Stimulated activated CD8-positive, alpha-beta memory T cell treated with anti-CD3 and anti-CD28 coated beads, Interleukin-7, amount 100 ng/mL, for 1 hour (primary cell): ENCODE measurements around the gene ADI1.
"Not testable (repeated sequence)": the region's sequence is repeated elsewhere in the genome, so short reads cannot be mapped to it uniquely, and the experiment has no call there.

ENCODE experiments used
- DNase-seq, 2 donors: peaks; one replicate each; pipeline ENCODE4 v3.0.0-alpha.2; 2020; ENCODE audit warnings: low read depth in 2 of 2

Gene ADI1

DNA sequence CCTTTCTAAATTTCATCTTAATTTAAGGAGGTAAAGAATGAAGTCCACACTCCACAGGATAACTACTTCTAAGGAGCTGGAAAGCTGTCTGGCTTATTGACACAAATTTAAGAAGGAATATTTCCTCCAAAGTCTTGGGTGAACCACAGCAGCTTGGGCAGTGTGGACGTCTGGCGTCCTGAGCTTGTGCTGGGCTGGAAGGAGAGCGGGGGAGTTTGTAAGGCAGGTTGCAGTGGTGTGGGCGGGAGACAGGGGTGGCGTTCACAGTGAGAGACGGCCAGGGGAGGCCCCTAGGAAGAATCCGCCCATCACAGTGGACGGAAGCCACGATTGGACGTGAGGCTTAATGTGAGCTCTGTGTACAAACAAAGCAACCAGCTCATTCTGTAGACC is 25.7 kb downstream of the ADI1 start:
- DNase-seq: no peak

DNA sequence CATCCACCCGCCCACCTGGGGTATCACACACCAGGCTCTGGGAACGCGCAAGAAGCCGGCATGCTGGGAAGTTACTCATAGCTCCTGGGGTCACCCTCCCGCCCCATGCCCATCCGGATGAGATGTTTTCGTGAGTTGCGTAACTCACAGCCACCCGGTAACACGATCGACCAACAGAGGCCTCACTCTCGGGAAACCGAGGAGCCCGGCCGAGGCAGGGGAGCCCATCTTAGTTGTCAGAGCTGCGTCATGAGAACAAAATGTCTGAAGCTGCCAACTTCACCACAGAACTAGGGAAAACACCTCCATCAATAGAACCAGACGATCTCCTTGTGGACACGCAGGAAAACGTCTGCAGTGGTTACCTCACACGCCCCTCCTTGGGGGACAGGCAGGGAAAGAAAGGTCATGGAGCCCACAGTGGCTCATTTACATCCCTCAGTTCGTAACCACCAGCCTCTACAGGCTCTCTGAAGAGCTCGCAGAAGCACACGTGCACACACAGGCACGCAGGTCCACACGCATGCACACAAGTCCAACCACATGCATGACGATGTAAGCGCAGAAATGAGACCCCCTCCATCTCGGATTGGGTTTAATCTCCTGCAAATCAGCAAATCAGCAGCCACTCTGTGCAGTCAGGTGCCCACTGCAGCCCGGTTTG is 26.2 kb downstream of the ADI1 start:
- no peak for DNase-seq

DNA sequence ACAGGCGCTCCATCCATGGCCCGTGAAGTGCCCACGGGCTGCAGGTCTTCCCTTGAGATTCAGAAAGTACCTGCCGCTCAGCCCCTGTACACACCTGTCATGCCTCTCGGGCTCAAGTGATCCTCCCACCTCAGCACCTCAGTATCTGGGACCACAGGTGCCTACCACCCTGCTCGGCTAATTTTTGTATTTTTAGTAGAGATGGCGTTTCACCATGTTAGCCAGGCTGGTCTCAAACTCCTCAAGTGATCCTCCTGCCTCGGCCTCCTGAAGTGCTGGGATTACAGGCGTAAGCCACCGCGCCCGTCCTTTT is 26.9 kb downstream of the ADI1 start:
- not testable (repeated sequence) for DNase-seq

DNA sequence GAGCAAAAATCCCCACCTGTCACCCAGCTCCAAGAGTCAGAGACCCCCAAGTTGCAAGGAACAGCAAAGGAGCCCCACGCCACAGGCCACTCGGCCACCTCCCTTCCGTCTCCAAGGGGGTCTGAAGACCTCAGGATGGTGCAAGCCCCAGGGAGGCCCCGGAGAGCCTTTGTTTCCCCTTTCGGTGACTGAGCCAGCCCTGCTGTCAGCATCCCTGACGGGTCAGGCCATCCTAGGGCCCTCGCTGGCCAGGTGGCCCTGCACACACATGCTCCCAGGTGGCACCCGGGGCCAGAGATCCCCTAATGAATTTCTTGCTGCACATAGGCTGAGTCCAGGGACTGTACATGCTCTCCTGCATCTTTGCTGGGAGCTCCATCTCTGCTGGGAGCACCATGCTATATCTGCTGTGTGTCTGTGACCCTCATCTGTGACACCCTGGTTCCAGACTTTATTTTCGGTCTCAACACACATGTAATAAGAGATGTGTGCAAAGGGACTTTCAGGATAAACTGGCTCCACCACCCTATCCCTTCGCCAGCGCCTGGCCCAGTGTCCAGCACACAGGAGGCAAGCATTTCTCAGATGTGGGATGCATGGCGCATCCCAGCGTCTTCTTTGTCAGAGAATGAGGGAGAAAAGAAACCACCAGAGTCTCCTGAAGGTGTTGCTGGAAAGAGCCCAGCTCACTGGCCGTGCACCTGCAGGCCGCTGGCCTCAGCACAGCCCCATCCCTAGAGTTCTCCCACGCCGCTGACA is 27.4 kb downstream of the ADI1 start:
- DNase-seq: no peak

DNA sequence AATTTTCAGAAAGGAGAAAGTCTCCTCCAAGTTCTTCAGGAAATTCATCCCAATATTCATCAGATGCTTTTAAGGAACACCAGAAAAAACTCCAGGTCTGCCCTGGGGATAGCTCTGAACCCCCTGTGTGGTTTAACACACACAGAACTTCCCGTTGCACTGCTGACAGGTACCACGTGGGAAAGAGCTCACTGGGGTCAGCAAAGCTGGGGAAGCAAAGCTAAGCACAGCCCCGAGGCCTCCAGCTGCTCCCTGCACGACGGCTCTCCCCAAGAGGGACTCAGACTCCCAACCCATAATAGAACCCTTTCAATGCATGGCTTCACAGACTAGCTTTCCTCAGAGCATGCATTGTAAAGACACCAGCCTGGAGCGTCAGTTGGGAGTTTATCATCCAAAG is 28.0 kb downstream of the ADI1 start:
- no peak for DNase-seq

DNA sequence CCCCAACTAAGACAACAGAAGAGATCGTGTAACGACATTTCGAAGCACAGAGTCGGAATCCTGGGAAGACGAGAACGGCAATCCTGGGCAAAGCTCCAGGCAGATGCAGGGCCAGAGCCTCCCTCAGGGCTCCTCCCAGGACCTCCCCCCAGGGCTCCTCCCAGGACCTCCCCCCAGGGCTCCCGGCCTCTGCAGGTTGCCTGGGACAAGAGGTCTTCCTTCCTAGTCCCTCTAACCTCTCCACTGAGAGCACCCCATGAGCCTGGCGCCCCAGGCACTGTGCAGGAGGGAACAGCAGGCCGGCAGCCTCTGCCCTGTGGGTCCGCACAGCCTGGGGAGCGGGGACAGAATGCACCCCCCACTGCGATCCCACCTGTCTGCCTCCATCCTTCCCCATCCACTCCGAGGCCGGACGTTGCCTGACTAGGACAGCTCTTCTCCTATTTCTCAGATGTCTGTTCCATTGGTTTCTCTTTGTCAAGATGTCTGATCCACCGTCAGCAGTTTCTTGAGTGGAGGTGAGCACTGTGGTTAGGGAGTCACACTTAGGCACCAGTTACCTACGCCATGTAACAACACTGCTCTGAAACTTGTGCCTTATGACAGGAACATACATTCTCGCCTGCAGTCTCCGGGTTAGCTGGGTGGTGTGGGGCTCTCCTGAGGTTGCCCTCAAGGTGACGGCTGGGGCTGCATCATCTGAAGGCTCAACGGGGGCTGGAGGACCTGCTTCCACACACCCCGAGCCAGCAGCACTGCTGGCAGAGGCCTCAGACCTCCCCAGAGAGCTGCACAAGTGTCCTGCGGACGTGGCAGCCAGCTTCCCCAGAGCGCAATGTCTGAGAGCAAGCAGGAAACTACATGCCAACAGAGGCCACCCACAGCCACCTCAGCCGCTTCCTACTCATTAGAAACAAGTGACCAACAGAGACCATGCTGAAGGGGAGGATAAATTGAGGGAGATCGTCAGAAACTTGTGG is 28.9 kb downstream of the ADI1 start:
- no peak for DNase-seq

DNA sequence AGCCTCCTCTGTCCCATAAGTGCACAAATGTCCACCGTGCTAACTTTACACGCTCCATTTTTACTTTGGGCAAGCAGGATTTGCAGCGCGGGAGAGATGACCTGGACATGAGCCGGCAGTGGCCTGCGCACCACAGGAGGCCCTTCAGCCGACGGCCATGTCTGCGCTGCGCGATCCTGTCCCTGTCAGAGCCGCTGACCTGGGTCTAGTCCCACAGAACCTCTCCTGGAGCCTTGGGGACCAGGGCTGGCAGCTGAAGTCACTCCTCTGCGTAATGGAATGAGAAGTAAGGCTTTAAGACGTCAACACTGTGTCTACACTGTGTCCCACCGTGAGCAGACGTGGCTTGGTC is 29.6 kb downstream of the ADI1 start:
- DNase-seq: no peak

DNA sequence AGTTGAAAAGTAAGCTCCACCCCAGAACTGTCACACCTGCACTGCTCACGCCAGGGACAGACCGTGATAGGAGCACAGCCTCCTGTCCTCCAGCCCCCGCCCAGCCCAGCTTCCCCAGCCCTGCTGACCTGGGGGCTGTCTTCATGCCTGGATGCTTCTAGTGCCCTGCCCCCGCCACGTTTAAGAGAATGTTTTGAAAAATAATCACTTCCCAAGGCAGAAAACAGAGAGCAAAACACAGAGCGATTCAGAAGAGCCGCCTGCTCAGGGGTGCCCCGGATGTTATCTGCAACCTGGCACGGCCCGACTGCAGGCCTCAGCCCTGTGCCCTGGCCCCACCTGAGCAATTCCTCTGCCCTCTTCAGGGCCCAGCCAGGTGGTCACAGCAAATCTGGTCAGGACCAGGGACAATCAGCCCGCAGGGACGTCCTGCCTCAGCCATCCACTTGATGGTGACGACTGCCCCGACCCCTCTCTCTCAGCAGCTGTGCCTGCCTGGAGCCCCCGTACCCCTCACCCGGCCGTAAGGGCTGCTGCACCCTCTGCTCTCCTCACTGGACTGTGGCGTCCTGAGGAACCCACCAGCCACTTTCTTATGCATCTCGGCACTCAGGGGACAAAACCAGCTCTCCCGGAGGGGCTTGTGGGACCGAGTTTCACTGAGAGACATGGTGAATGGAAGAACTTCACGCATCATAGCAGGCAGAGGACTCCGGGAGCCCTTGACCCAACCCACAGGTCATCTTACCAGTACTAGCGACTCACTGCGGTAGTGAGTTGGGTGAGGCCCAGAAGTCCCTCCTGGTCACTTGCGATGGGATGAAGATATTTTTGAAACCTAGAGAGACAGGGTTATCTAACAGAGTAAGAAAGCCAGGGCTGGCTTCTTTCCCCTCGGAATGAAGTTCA is 30.2 kb downstream of the ADI1 start:
- DNase-seq: no peak

DNA sequence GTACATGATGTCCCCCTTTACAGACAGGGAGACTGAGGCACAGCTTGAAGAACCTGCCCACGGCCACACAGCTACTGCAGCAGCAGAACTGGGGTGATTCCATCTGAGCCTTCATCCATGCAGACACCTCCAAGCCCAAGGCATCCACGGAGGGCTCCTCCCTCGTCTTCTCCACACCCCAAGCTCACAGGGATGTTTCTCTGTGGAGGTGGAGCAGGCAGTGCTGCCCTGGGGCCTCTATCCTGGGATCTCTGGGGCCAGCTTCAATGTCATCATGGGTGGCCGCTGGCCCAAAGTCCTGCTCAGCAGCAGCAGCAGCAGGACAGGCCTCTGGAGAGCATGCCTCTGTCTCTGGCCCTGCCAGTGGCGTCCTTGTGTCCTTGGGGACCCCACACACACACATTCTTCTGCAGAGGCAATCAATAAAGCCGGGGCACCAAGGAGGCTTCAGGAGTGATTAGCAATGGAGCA is 31.2 kb downstream of the ADI1 start:
- no peak for DNase-seq

DNA sequence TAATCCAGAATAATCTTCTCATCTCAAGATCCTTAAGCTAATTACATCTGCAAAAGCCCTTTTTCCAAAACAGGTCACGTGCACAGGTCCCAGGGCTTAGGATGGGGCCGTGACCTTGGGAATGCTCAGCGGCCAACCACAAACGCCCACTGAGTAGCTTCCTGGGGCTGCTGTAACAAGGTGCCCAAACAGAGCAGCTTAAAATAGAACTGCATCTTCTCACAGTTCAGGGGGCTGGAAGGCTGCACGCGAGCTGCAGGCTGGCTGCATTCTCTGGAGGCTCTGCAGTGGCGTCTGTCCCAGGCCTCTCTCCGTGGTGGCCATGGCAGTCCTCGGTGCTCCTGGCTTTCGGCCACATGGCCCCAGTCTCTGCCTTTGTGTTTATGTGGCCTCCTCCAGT is 31.9 kb downstream of the ADI1 start:
- no peak for DNase-seq

DNA sequence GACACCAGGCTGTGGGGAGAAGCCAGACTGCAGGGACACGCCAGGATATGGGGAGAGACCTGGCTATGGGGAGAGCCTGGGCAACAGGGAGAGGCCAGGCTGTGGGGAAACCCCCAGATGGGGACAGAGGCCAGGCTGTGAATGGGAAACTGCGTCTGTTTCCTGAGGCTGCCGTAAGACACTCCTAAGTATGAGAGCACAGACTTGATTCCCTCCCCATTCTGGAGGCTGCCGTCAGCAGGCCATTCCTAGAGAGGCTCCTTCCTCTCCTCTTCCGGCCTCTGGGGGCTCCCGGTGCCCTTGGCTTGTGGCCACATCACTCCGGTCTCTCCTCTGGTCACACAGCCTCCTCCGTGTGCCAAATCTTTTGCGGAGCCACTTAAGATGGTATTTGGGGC is 32.3 kb downstream of the ADI1 start:
- DNase-seq: no peak

DNA sequence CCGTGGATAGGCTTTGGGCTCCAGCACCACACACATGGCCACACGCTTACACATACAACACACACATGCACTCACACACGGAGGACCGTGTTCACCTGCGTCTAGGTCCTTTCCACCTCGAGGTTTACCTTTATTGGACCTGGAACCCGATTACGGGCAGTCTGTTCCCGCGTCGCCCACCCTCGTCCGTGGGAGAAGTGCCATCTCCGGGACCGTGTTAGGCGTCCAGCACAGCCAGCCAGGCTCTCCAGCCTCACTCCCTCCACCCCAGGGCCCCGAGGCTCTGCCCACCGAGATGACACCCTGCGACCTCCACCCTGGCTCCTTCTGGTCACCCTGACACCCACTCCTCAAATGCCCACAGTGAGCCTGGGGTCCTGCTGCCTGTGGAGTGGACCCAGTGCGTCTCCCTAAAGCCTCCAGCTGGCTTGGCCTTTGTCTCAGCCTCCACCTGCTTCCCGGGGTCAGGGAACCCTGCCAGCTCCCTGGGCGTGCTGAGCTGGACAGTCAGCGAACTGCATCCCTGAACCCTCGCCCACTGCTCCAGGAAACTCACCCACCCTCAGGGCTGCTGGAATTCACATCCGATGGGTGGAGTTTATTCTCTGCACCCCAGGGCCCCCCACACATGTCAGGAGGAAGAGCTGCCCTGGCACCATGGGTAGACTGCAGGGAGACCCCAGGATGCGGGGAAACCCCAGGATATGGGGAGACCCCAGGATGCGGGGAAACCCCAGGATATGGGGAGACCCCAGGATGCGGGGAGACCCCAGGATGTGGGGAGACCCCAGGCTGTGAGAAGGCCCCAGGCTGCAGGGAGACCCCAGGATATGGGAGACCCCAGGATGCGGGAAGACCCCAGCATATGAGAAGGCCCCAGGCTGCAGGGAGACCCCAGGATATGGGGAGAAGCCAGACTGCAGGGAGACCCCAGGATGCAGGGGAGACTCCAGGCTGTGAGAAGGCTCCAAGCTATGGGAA is 33.0 kb downstream of the ADI1 start:
- no peak for DNase-seq

DNA sequence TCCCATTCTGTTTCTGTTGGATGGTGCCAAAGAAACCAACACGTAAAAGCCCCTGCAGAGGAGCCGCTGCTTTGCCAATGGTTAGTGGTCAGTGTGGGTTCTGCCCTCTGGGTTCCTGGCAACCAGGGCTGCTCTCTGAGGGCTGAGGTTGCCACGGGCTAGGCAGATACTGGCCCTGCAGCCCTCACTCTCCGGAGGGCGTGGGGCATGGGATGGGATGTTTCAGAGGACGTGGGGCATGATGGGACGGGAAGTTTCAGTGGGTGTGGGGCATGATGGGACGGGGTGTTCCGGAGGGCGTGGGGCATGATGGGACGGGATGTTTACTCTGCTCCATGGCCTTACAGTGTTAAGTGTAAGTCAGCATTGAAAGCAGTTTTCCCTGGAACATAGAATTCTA is 34.2 kb downstream of the ADI1 start:
- DNase-seq: no peak

DNA sequence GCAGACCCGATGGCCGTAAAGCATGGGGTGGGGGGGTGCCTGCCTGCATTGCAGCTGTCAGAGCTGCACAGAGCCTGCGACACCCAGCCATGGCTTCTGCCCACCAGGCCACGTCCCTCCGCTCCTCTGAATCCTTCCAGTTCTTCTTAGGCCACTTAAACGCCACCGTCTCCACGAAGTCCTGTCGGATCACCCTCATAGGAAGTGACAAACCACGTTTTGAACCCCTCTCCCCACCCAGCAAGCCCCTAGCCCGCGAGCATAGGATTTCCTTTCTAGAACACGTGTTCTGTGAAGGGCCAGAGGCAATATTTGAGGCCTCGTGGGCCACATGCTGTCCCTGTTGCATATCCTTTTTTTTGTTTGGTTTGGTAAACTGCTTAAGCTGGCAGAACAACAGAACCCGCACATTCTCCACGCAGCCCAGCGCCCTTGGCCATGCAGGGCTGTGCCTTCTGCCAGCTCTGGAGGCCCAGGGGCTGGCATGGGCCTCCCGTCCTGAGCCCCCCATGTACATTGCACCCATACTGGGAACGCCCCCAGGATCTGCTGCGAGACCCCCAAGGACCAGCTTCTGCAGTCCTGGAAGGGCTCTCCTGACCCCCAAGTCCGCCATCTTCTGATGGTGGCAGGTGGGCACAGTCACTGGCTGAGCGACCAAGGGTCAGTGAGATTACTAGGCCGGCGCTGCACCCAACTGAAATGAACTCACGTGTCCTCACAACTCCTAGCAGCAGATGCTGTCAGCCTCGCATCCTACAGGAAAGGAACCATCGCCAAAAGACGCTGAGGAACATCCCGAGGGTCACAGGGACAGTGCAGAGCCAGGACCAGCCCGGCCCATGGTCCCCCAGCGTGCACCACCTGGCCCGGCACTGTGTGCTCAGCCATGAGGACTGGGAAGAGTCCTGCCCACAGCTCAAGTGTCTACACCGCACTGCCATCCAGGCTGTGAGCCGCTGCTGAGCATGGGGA is 35.1 kb downstream of the ADI1 start:
- no peak for DNase-seq

DNA sequence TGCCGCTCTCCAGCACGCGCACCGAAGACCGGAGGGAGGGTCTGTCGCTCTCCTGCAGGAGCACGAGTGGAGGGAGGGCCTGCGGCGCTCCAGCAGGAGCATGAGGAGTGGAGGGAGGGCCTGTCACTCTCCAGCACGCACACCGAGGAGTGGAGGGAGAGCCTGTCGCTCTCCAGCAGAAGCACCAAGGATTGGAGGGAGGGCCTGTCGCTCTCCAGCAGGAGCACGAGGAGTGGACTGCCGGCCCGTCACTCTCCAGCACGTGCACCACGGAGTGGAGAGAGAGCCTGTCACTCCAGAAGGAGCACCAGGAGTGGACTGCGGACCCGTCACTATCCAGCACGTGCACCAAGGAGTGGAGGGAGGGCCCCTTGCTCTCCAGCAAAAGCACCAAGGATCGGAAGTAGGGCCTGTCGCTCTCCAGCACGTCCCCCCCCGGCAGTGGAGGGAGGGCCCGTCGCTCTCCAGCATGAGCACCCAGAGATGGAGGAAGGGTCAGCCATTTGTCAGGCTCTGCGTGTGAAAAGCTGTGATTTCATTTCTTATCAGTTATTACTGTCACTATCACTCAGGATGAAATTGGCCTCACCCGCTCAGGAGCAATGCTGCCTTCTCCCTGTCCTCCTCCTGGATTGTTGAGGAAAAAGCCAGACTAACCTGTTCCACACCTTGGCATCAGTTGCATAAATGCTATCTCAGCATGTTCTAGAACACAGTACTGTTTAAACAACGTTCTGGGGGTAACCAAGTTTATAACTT is 35.9 kb downstream of the ADI1 start:
- no peak for DNase-seq

DNA sequence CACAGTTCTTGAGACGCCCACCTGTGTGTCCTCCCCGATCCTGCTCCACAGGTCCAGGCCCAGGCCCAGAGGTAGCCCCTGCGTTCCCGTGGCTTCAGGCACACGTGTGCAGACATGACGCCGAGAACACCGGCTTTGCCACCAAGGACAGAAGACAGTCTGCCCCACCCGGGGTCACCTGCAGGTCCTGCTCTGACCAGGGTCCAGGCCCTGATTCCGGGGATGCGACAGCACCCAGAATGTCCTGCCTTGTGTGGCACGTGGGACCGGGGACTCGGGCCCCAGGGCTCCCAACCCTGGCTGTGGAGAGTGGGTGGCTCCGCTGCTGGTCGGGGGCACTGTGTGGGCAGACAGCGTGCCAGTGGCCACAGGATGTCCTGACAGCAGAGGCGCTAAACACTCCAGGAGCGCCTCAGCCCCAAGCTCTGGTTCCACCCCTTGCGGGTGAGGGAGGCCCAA is 36.9 kb downstream of the ADI1 start:
- DNase-seq: no peak

DNA sequence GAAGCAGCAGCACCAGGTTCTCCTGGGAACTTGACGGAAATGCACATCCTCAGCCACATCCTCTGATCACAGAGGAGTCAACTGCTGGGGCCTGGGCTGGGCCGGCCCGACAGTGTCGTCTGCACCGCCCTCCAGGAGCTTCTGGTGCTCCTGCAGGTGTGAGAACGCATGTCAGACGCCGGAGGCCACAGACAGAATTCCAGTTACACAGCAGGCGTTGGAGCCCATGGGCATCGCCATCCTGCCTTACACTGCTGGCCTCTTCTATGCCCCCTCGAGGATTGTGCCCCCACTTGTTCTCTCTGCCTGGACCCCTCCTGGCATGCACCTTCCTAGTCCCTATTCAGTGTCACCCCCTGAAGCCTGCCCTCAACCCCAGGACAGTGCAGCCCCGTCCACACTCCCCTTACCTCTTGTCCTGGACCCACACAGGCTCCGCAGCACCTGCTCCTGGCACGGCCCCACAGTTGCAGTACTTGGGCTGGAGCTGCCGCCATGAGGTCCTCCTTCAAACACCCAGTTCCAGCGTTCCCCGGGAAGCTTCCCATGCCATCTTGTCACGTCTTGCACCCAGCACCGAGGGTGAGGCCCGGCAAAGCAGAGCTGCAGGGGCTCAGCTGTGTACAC is 37.5 kb downstream of the ADI1 start:
- DNase-seq: no peak

DNA sequence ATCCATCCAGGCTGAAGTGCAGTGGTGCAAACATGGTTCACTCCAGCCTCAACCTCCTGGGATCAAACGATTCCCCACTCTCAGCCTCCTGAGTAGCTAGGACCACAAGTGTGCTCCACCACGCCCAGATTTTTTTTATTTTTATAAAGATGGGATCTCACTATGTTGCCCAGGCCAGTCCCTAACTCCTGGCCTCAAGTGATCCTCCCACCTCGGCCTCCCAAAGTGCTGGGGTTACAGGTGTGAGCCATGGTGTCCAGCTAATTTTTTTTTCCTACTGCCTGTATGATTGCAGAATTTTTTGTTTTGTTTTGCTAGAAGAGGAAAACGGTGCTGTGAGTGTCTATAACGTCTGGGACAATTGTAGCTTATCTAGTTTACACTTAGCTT is 38.3 kb downstream of the ADI1 start:
- DNase-seq: no peak
